ENCODE measurements around the gene ZFC3H1.

DNA sequence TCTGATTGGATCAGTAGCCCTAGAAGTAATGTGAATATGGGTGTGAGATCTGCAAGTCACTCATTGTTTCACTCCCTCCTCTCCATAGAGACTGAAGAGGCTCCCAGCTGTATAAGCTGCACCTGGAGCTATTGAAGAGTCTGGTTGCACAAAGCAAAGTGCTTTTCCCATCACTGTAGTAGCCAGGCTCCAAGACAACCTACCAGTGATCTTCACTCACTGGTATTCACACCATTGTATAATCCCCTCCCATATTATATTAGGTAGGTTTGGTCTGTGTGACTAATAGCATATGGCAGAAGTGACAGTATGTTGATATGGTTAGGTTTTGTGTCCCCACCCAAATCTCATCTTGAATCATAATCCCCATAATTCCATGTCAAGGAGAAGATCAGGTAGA, 64.4 kb downstream of the ZFC3H1 start:
- TF ChIP-seq, protein P1, sequence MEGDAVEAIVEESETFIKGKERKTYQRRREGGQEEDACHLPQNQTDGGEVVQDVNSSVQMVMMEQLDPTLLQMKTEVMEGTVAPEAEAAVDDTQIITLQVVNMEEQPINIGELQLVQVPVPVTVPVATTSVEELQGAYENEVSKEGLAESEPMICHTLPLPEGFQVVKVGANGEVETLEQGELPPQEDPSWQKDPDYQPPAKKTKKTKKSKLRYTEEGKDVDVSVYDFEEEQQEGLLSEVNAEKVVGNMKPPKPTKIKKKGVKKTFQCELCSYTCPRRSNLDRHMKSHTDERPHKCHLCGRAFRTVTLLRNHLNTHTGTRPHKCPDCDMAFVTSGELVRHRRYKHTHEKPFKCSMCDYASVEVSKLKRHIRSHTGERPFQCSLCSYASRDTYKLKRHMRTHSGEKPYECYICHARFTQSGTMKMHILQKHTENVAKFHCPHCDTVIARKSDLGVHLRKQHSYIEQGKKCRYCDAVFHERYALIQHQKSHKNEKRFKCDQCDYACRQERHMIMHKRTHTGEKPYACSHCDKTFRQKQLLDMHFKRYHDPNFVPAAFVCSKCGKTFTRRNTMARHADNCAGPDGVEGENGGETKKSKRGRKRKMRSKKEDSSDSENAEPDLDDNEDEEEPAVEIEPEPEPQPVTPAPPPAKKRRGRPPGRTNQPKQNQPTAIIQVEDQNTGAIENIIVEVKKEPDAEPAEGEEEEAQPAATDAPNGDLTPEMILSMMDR (IDR thresholded peaks at IDR 0.05): no peak
- no peak for TF ChIP-seq POLR2AphosphoS5 (IDR thresholded peaks at IDR 0.05; ENCODE audit: insufficient read depth in 1 of 2, low read depth in 1 of 2)
